PC-9 (cell line): ENCODE data around the gene GAL3ST3. TPM values are rescaled to one million over a fixed set of nuclear protein-coding genes. Genes with fewer than 3 reads are reported as not detected.

Experiments used
- BruUV-seq: library from RNA; stranded (reverse); fragments of 400-500 nt; replicated peaks from 2 replicates; lab custom pipeline; 2021; lab: Mats Ljungman, UMichigan
- CTCF ChIA-PET: fragments of 300-600 bp; sonication (Branson Sonifier 250); formaldehyde crosslinking; loops from one replicate; lab custom pipeline; 2022; ENCODE audit warnings: antibody characterized with exemption; lab: Charles Lee
- POLR2A ChIA-PET: fragments of 300-600 bp; sonication (Branson Sonifier 250); formaldehyde crosslinking; loops from one replicate; lab custom pipeline; 2022; ENCODE audit warnings: antibody characterized with exemption; ENCODE audit not compliant: unreplicated experiment; lab: Charles Lee
- DNase-seq, 2 experiments: peaks; one replicate each; pipeline versions ENCODE4 v3.0.0 to v3.0.0-alpha.2; 2015 to 2022; ENCODE audit warnings: mixed read lengths in 1 of 2
- H2AFZ ChIP-seq: fragments of 200-600 bp; sonication (generic); 2 replicates; pipeline ENCODE4 v1.8.1; 2017; ENCODE audit warnings: antibody characterized with exemption
- H3F3A ChIP-seq: fragments of 200-600 bp; sonication (generic); 2 replicates; pipeline ENCODE4 v1.8.1; 2017; ENCODE audit warnings: antibody characterized with exemption, mild to moderate bottlenecking, low read depth; ENCODE audit not compliant: insufficient read depth
- H3K27ac ChIP-seq: fragments of 200-600 bp; sonication (generic); 2 replicates; pipeline ENCODE4 v1.6.1; 2016; ENCODE audit warnings: mixed run types
- H3K27me3 ChIP-seq: fragments of 200-600 bp; sonication (generic); 2 replicates; pipeline ENCODE4 v1.6.1; 2016; ENCODE audit warnings: low read depth, mixed run types; ENCODE audit not compliant: insufficient read depth
- H3K36me3 ChIP-seq: fragments of 200-600 bp; sonication (generic); 2 replicates; pipeline ENCODE4 v1.6.1; 2016; ENCODE audit warnings: low read depth, mixed run types
- H3K4me1 ChIP-seq: fragments of 200-600 bp; sonication (generic); replicated peaks from 2 replicates; pipeline ENCODE4 v1.6.1; 2016; ENCODE audit warnings: mixed run types; ENCODE audit not compliant: insufficient read depth
- H3K4me2 ChIP-seq: fragments of 200-600 bp; sonication (generic); 2 replicates; pipeline ENCODE4 v1.6.1; 2017; ENCODE audit warnings: mixed run types
- H3K4me3 ChIP-seq: fragments of 200-600 bp; sonication (generic); 2 replicates; pipeline ENCODE4 v1.6.1; 2016; ENCODE audit warnings: mixed run types
- H3K79me2 ChIP-seq: fragments of 200-600 bp; sonication (generic); 2 replicates; pipeline ENCODE4 v1.6.1; 2017; ENCODE audit warnings: low read depth, mixed run types
- H3K9me2 ChIP-seq: fragments of 200-600 bp; sonication (generic); 2 replicates; pipeline ENCODE4 v1.8.1; 2017; ENCODE audit warnings: mild to moderate bottlenecking; ENCODE audit not compliant: insufficient read depth
- H3K9me3 ChIP-seq: fragments of 200-600 bp; sonication (generic); 2 replicates; pipeline ENCODE4 v1.8.1; 2016; ENCODE audit warnings: low read depth; ENCODE audit not compliant: insufficient read depth
- H4K20me1 ChIP-seq: fragments of 200-600 bp; sonication (generic); 2 replicates; pipeline ENCODE4 v1.8.1; 2017; ENCODE audit not compliant: insufficient read depth
- CTCF ChIP-seq: fragments of 200-600 bp; sonication (generic); conservative IDR thresholded peaks from 2 replicates; pipeline ENCODE4 v1.6.1; 2017; ENCODE audit warnings: mixed run types, antibody characterized with exemption, mild to moderate bottlenecking, moderate library complexity
- EZH2 ChIP-seq: fragments of 200-600 bp; sonication (generic); IDR thresholded peaks from 2 replicates; pipeline ENCODE4 v1.8.0; 2017; ENCODE audit warnings: antibody characterized with exemption, low read depth
- intact Hi-C: fragments of 100-400 bp; cut with micrococcal nuclease; formaldehyde crosslinking; loops from one replicate; pipeline ENCODE4 v1.10.0; 2022; ENCODE audit not compliant: unreplicated experiment
- total RNA-seq: library from RNA; stranded (reverse); gene quantifications from 2 replicates; pipeline ENCODE4 v1.2.3, GENCODE V29; 2021

GAL3ST3 gene
- total RNA-seq, 1 experiment from 2014 or later: not detected

- Histone ChIP-seq H4K20me1 (peaks cover 7% of the 10 kb centered on the region; the same call in 1 of the 2 replicates), H3K36me3 (0 out of 2 replicates have a peak, but pooled peaks cover 7% of the 10 kb centered on the region), H3K9me3 (no peaks in the 10 kb centered on the region), H3K79me2 (peaks cover 36% of the 10 kb centered on the region), H3K4me2 (no peak overlapping the region), H3F3A (peaks cover 22% of the 10 kb centered on the region), H3K27ac (no peak overlapping the region), H3K9me2 (no peaks in the 10 kb centered on the region), H3K4me3 (no peak overlapping the region), H3K27me3 (no peaks in the 10 kb centered on the region), H3K4me1 (peaks cover 25% of the 10 kb centered on the region), H2AFZ (no peak overlapping the region)
- no peak for DNase-seq
- no TSS peak for BruUV-seq
- ChIA-PET POLR2A (no interaction called here), CTCF (no interaction called here)
- no peak for TF ChIP-seq CTCF
- no peak for TF ChIP-seq EZH2
- intact Hi-C loops: no loop called here
Observed at GRCh38 chr11:66076561-66076960, 27.6 kb upstream of the GAL3ST3 start.

GRCh38 chr11:66075273-66075672 lies 26.3 kb upstream of the GAL3ST3 start:
- Histone ChIP-seq H4K20me1 (peaks cover 8% of the 10 kb centered on the region; the same call in 1 of the 2 replicates), H2AFZ (no peak overlapping the region), H3F3A (peaks cover 18% of the 10 kb centered on the region; the same call in 1 of the 2 replicates), H3K79me2 (peaks cover 34% of the 10 kb centered on the region), H3K36me3 (0 out of 2 replicates have a peak, but pooled peaks cover 7% of the 10 kb centered on the region), H3K27ac (no peak overlapping the region), H3K4me1 (peaks cover 19% of the 10 kb centered on the region), H3K27me3 (no peaks in the 10 kb centered on the region), H3K4me2 (no peak overlapping the region), H3K4me3 (no peak overlapping the region), H3K9me3 (no peaks in the 10 kb centered on the region), H3K9me2 (no peaks in the 10 kb centered on the region)
- CTCF ChIA-PET: no interaction called here
- POLR2A ChIA-PET: no interaction called here
- no peak for TF ChIP-seq CTCF
- TF ChIP-seq EZH2: no peak
- intact Hi-C loops: no loop called here
- BruUV-seq: no TSS peak
- no peak for DNase-seq

GRCh38 chr11:66073669-66074068 lies 24.7 kb upstream of the GAL3ST3 start:
- Histone ChIP-seq H3K27me3 (no peaks in the 10 kb centered on the region), H4K20me1 (peaks cover 16% of the 10 kb centered on the region; the same call in 1 of the 2 replicates), H2AFZ (no peak overlapping the region), H3K9me2 (no peaks in the 10 kb centered on the region), H3K4me1 (peaks cover 22% of the 10 kb centered on the region), H3K79me2 (peaks cover 25% of the 10 kb centered on the region), H3K9me3 (no peaks in the 10 kb centered on the region), H3K4me2 (no peak overlapping the region), H3K36me3 (peaks cover 14% of the 10 kb centered on the region; the same call in 1 of the 2 replicates), H3F3A (peaks cover 23% of the 10 kb centered on the region), H3K27ac (no peak overlapping the region), H3K4me3 (no peak overlapping the region)
- TF ChIP-seq CTCF (no peak), EZH2 (no peak)
- ChIA-PET POLR2A (no interaction called here), CTCF (no interaction called here)
- intact Hi-C loops: no loop called here
- no TSS peak for BruUV-seq
- no peak for DNase-seq
